ENCODE measurements around the gene ALPP.
"Not testable (repeated sequence)": the region's sequence is repeated elsewhere in the genome, so short reads cannot be mapped to it uniquely, and the experiment has no call there.

DNA sequence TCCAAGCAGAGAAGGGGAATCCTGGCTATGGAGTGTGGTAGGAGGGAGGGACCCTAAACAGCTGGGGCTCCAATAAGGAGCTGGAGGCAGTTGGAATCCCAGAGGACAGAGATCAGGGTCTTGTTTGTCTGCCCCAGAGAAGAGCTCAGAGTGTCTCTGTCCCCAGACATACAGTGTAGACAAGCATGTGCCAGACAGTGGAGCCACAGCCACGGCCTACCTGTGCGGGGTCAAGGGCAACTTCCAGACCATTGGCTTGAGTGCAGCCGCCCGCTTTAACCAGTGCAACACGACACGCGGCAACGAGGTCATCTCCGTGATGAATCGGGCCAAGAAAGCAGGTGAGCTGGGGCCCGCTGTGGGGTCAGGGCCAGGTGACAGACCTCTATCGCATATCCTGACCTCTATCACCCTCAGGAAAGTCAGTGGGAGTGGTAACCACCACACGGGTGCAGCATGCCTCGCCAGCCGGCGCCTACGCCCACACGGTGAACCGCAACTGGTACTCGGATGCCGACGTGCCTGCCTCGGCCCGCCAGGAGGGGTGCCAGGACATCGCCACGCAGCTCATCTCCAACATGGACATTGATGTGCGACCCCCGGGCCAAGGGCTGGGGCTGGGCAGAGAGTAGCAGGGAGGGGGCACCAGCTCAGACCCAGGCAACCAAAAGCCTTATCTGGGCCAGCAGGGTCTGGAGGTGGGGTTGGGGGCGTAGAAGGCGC is 29.0 kb downstream of the ALPP start:
- TF ChIP-seq, protein P1, sequence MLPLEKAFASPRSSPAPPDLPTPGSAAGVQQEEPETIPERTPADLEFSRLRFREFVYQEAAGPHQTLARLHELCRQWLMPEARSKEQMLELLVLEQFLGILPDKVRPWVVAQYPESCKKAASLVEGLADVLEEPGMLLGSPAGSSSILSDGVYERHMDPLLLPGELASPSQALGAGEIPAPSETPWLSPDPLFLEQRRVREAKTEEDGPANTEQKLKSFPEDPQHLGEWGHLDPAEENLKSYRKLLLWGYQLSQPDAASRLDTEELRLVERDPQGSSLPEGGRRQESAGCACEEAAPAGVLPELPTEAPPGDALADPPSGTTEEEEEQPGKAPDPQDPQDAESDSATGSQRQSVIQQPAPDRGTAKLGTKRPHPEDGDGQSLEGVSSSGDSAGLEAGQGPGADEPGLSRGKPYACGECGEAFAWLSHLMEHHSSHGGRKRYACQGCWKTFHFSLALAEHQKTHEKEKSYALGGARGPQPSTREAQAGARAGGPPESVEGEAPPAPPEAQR (CRISPR knock-in tag; IDR thresholded peaks at IDR 0.05), result not testable (repeated sequence)
- TF ChIP-seq, protein P2, sequence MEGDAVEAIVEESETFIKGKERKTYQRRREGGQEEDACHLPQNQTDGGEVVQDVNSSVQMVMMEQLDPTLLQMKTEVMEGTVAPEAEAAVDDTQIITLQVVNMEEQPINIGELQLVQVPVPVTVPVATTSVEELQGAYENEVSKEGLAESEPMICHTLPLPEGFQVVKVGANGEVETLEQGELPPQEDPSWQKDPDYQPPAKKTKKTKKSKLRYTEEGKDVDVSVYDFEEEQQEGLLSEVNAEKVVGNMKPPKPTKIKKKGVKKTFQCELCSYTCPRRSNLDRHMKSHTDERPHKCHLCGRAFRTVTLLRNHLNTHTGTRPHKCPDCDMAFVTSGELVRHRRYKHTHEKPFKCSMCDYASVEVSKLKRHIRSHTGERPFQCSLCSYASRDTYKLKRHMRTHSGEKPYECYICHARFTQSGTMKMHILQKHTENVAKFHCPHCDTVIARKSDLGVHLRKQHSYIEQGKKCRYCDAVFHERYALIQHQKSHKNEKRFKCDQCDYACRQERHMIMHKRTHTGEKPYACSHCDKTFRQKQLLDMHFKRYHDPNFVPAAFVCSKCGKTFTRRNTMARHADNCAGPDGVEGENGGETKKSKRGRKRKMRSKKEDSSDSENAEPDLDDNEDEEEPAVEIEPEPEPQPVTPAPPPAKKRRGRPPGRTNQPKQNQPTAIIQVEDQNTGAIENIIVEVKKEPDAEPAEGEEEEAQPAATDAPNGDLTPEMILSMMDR (IDR thresholded peaks at IDR 0.05), result not testable (repeated sequence)
- not testable (repeated sequence) for TF ChIP-seq ZNF232 (CRISPR knock-in tag; IDR thresholded peaks at IDR 0.05); SMAD3 (CRISPR knock-in tag; IDR thresholded peaks at IDR 0.05; ENCODE audit: borderline replicate concordance); FOXP1 (CRISPR knock-in tag; IDR thresholded peaks at IDR 0.05; ENCODE audit: borderline replicate concordance); NFYB (CRISPR knock-in tag; conservative IDR thresholded peaks at IDR 0.05; ENCODE audit: low read depth); CREM (CRISPR knock-in tag; IDR thresholded peaks at IDR 0.05); EMX1 (CRISPR knock-in tag; IDR thresholded peaks at IDR 0.05); FOXJ3 (CRISPR knock-in tag; IDR thresholded peaks at IDR 0.05; ENCODE audit: borderline replicate concordance); ESRRA (CRISPR knock-in tag; IDR thresholded peaks at IDR 0.05; ENCODE audit: borderline replicate concordance); CREB1 (CRISPR knock-in tag; IDR thresholded peaks at IDR 0.05)
- TF ChIP-seq, protein P3, sequence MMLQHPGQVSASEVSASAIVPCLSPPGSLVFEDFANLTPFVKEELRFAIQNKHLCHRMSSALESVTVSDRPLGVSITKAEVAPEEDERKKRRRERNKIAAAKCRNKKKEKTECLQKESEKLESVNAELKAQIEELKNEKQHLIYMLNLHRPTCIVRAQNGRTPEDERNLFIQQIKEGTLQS (CRISPR knock-in tag; conservative IDR thresholded peaks at IDR 0.05), result not testable (repeated sequence)
- TF ChIP-seq, protein P4, sequence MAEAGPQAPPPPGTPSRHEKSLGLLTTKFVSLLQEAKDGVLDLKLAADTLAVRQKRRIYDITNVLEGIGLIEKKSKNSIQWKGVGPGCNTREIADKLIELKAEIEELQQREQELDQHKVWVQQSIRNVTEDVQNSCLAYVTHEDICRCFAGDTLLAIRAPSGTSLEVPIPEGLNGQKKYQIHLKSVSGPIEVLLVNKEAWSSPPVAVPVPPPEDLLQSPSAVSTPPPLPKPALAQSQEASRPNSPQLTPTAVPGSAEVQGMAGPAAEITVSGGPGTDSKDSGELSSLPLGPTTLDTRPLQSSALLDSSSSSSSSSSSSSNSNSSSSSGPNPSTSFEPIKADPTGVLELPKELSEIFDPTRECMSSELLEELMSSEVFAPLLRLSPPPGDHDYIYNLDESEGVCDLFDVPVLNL (CRISPR knock-in tag; IDR thresholded peaks at IDR 0.05; ENCODE audit: borderline replicate concordance, low read depth), result not testable (repeated sequence)
